BJ (cell line): ENCODE data around the gene INPP5A. TPM values are rescaled to one million over a fixed set of nuclear protein-coding genes. Genes with fewer than 3 reads are reported as not detected.

Experiments
- CTCF ChIA-PET: fragments of 350-600 bp; formaldehyde crosslinking; extraction: SDS; loops from one replicate; lab custom pipeline; 2021; ENCODE audit warnings: antibody characterized with exemption, inconsistent platforms; lab: Yijun Ruan, JAX
- POLR2A ChIA-PET: fragments of 300-600 bp; sonication (Branson Sonifier 250); formaldehyde crosslinking; extraction: SDS; loops from one replicate; lab custom pipeline; 2021; ENCODE audit warnings: antibody characterized with exemption; lab: Charles Lee
- DNase-seq: peaks from one replicate; pipeline ENCODE4 v3.0.0-alpha.2; 2011; ENCODE audit warnings: low read depth
- H3K27me3 ChIP-seq: 2 replicates; pipeline ENCODE4 v1.6.0; 2011; ENCODE audit warnings: low read length; ENCODE audit not compliant: control insufficient read depth, insufficient read depth
- H3K36me3 ChIP-seq: 2 replicates; pipeline ENCODE4 v1.5.1; 2011; ENCODE audit warnings: low read length; ENCODE audit not compliant: control insufficient read depth, insufficient read depth
- H3K4me3 ChIP-seq: 2 replicates; pipeline ENCODE4 v1.5.1; 2011; ENCODE audit warnings: low read depth, mild to moderate bottlenecking, control low read depth, low read length
- polyA plus RNA-seq: library from polyadenylated mRNA; depleted of rRNA; stranded (reverse); fragments of >200 nt; gene quantifications from 2 replicates; pipeline ENCODE4 v1.2.3, GENCODE V29; 2011
- TF ChIP-seq, protein P1 (sequence below): IDR thresholded peaks from 2 replicates; pipeline ENCODE4 v1.5.1; 2011; ENCODE audit warnings: low read depth, mild to moderate bottlenecking, control low read depth, inconsistent platforms, low read length, moderate library complexity; ENCODE audit not compliant: insufficient read depth

Gene INPP5A
- polyA plus RNA-seq, 1 experiment = 60.1 TPM

DNA sequence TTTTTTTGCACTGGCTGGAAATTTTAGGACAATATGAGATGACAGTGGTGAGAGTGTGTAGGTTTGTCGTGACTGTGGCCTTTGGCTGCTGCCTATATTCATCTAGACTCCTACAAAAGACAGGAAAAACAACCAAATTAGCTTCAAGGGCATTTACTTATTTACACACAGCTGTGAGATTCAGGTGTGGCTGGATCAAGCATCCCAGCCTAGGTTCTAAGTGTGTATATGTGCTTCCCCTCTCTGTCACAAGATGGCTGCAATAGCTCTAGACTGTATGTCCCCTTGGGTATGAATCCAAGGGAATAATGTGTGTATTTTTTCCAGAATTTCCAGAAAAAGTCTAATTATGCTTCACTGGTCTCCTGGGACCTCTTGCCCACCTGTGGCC, 25.5 kb upstream of the INPP5A start:
- TF ChIP-seq, protein P1, sequence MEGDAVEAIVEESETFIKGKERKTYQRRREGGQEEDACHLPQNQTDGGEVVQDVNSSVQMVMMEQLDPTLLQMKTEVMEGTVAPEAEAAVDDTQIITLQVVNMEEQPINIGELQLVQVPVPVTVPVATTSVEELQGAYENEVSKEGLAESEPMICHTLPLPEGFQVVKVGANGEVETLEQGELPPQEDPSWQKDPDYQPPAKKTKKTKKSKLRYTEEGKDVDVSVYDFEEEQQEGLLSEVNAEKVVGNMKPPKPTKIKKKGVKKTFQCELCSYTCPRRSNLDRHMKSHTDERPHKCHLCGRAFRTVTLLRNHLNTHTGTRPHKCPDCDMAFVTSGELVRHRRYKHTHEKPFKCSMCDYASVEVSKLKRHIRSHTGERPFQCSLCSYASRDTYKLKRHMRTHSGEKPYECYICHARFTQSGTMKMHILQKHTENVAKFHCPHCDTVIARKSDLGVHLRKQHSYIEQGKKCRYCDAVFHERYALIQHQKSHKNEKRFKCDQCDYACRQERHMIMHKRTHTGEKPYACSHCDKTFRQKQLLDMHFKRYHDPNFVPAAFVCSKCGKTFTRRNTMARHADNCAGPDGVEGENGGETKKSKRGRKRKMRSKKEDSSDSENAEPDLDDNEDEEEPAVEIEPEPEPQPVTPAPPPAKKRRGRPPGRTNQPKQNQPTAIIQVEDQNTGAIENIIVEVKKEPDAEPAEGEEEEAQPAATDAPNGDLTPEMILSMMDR = no peak
- Histone ChIP-seq H3K4me3 (no peak overlapping the region), H3K27me3 (no peaks in the 10 kb centered on the region), H3K36me3 (no peaks in the 10 kb centered on the region)
- CTCF ChIA-PET = interaction anchor here (0.6 to 1.7 kb wide), 4 partner anchors 10 to 142 kb away, joined by 3 to 4 read pairs (median 3); no protein-coding TSS in a partner anchor
- POLR2A ChIA-PET = no interaction called here
- no peak for DNase-seq

DNA sequence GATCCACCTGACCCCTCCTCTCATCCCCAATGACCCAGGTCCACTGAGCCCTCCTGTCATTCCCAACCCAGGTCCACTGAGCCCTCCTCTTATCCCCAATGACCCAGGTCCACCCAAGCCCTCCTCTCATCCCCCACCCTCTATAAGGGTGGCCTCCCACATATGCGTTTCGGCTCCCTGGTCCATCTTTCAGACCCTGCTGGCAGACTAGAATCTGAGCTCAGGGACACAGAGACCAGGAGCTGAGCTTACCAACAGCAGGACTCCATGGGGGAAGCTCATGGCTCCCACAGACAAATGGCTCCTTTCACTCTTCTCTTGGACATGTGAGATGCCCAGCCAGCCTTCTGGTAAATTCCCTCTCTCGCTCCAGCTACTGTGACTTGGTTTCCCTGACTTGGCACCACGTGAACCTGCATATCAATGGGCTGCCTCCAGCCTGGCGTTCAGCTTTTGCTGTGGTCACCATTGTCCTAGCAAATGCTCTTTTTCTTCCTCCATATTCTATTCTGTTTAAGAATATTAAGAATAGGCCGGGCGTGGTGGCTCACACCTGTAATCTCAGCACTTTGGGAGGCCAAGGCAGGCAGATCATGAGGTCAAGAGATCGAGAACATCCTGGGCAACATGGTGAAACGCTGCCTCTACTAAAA, 24.8 kb upstream of the INPP5A start:
- no peak for DNase-seq
- POLR2A ChIA-PET = no interaction called here
- CTCF ChIA-PET = interaction anchor here (1.6 to 1.7 kb wide), 2 partner anchors 21 to 142 kb away, joined by 3 to 4 read pairs; no protein-coding TSS in a partner anchor
- Histone ChIP-seq H3K36me3 (no peaks in the 10 kb centered on the region), H3K4me3 (no peak overlapping the region), H3K27me3 (no peaks in the 10 kb centered on the region)
- TF ChIP-seq, protein P1 = no peak

DNA sequence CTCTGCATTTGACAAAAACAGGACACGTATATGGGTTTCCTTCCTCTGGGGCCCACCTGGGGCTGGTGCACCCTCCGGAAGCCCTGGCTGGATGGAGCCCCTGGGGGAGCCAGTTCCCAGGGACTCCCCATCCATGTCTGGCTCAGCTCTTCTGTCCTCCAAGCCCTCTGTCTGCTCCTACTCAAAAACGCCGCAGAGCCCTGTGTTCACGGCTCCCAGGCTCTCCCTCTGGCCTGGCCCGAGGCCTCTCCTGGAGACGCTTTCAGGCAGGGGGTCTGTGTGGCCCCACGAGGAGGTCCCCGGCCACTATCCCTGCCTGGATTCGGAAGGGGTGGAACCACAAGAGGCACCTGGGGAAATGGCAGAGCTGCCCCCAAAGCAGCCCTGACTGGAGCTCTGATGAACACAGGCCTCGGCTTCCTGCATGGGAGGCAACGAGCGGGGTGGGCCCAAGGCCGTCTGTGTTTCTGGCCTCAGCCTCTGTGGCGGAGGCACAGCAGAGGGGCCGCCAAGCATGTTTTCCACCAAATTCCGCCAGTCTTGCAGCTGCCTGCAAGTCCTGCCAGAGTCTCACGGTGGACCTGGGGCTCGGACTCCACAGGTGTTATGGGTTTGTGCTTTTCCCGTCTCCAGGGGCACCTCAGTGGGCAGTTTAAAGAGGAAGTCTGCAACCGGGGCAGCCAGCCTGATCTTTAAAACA, 22.6 kb upstream of the INPP5A start:
- DNase-seq = no peak
- Histone ChIP-seq H3K36me3 (no peaks in the 10 kb centered on the region), H3K4me3 (no peak overlapping the region), H3K27me3 (no peaks in the 10 kb centered on the region)
- POLR2A ChIA-PET = no interaction called here
- TF ChIP-seq, protein P1 = no peak
- CTCF ChIA-PET = interaction anchor here (0.9 kb wide), 1 partner anchor 55 kb away, joined by 4 read pairs; no protein-coding TSS in a partner anchor

DNA sequence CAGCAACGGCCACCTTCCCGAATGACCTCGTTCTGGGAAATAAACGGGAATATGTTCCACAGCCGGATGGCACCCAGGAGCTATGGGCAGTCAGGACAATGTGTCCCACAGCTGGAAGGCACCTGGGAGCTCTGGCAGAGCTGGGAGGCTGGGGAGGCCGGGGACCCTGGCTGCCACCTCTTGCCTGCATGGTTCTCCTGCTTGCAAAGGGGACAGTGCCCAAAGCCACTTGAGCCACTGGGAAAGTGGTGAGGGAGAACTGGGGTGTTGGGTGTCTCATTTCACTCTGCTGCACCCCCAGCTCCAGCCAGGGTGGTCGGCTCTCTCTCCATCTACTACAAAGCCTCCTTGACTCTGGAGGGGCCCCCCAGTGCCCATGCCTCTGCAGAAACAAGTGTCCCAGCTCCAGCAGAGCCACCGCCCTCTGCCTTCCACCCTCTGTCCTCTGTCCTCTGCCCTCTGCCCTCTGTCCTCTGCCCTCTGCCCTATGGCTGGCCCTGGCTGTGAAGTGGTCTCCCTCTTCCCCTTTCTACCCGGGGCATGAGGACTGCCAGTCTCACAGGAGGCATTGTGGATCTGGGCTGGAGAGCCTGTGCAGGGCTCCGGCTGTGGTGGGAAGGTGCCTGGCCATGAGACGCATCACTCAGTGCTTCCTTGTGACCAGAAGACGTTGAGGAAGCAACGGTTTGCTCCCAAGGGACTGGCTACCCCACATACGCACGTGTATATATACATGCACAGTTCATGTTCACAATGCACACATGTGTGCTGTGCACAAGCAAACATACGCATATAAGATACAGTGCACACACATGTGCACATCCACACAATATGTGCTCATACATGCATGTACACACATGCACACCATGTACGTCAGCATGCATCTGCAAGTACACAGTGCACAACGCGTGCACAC, 21.5 kb upstream of the INPP5A start:
- ChIA-PET POLR2A (no interaction called here), CTCF (interaction anchor here (0.6 to 0.9 kb wide), 4 partner anchors 52 to 813 kb away, joined by 3 to 4 read pairs (median 3); no protein-coding TSS in a partner anchor)
- no peak for DNase-seq
- Histone ChIP-seq H3K36me3 (no peaks in the 10 kb centered on the region), H3K27me3 (no peaks in the 10 kb centered on the region), H3K4me3 (no peak overlapping the region)
- TF ChIP-seq, protein P1 = no peak
